HG02981 (cell line): Measurements from ENCODE around the gene FGFRL1.
"Not testable (repeated sequence)": the region's sequence is repeated elsewhere in the genome, so short reads cannot be mapped to it uniquely, and the experiment has no call there.

Experiments
- ATAC-seq: cut with Tn5 transposase; IDR thresholded peaks from one replicate; pipeline ENCODE4 v1.9.1; 2021; ENCODE audit warnings: mild to moderate bottlenecking, moderate library complexity; ENCODE audit not compliant: unreplicated experiment

The FGFRL1 gene

DNA sequence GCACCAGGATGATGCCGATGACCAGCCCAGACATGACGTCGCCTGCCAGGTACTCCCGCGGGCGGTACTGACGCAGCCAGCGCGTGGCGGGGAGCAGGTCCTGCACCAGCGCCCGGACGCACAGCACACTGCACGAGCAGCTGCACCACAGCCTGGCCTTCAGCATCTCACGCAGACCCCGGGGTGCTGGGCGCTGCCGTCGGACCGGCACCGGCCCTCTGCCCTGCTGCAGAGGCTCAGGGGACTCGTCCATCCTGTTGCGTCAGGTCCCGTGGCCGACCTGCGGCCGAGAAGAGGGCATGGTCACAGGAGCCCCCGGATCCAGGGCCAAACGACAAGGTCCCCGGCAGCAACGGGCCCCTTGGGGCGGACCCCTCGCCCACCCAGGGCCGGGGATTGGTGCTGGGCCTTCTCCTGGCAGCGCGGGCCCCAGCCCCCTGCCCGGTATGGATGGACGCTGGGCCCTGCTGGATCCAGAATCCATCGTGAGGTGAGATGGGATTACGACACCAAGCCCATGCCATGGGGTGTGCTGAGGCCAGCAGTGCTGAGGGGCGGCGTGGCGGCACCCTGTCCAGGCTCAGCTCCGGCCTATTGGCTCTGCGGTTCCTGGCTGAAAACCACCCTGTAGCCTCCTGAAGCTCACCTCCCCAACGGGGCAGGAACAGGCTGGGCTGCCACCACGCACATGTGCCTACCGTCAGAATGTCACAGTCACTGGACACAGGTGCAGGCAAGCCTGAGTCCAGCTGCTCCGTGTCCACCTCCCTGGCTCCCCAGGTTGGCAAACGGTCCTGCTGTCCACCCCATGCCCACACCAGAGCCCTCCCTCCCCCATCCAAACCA lies 19.8 kb upstream of the FGFRL1 start:
- ATAC-seq = no peak

DNA sequence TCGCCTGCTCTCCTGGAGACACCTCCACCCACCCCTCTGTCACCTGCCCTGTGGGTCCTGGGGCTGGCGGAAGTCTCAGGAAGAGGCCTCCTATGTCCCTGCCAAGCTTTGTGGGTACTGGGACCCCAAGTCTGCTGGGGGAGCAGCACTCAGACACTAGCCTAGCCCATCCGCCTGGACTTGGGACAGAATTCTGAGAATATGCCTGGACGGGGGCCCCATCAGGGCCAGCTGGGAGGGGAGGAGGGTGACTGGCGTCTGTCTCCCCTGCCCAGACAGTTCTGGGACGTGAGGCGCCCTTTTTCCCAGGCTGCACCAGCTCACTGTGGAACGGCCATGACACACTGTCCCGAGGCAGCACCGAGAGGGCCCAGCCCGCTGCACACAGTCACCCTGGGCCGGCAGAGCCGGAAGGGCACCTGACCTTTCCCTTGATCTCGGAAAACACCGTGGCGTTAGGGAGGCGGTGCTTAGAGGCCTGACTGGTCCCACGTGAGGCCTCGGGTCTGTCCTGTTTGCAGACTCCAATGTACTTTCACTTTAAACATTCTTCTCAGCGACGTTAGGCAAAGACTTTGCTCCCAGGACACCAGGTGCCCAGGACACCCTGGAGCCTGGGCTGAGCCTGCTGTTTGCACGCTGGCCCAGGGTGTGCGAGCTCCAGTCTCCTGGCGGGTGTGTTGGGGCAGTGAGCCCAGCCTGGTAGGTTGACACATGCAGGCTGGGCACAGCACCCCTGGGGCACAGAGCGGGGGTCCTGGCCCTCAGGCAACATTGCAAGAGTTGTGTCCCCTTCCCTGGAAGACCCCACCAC lies 18.9 kb upstream of the FGFRL1 start:
- no peak for ATAC-seq

- no peak for ATAC-seq
Observed at GRCh38 chr4:993111-994029, 18.1 kb upstream of the FGFRL1 start, which contains the start of gene SLC26A1. TSS of gene SLC26A1 (minus strand) at chr4:993404. CDS start at chr4:991703, 1,701 bp downstream.

- no peak for ATAC-seq
Observed at GRCh38 chr4:995311-996026, 16.0 kb upstream of the FGFRL1 start.

GRCh38 chr4:996030-996996 lies 15.1 kb upstream of the FGFRL1 start:
- no peak for ATAC-seq

DNA sequence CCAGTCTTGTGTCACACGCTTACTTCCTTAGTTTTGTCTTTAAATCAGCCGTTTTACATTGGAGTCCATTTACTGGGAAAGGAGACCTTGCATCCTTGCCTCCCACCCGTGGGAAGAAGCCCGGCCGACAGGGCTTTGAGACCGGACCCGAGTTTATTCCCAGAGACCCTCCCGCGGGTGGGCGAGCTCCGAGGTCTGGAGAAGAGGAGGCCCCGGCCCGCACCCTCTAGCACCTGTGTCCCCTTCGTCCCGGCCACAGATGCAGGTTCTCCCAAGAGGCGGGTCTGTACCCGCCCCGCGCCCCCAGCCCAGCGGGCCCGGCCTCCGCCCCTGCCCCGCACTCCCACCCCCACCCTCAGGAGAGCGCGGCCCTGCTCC lies 14.4 kb upstream of the FGFRL1 start:
- ATAC-seq = no peak

GRCh38 chr4:997375-998071 lies 13.9 kb upstream of the FGFRL1 start:
- no peak for ATAC-seq

GRCh38 chr4:998096-998691 lies 13.2 kb upstream of the FGFRL1 start:
- ATAC-seq = no peak

- not testable (repeated sequence) for ATAC-seq
Observed at GRCh38 chr4:999240-999863, 12.1 kb upstream of the FGFRL1 start.

DNA sequence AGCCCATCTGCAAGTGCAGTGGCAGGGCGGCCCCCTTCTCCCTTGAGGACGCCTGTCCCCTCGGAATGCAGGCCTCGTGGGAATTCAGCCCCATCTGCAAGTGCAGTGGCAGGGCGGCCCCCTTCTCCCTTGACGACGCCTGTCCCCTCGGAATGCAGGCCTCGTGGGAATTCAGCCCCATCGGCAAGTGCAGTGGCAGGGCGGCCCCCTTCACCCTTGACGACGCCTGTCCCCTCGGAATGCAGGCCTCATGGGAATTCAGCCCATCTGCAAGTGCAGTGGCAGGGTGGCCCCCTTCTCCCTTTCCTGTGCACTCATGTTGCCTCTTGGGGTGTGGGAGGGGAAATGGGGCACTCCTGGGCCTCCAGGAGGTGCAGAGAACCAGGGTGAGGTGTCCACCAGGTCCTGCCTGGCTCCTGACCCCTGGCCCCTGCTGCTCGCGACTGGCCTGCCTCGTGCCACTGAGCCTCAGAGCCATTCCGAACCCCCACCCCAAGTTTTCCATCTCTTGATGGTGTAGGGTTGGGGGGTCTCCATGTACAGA lies 11.5 kb upstream of the FGFRL1 start:
- no peak for ATAC-seq

DNA sequence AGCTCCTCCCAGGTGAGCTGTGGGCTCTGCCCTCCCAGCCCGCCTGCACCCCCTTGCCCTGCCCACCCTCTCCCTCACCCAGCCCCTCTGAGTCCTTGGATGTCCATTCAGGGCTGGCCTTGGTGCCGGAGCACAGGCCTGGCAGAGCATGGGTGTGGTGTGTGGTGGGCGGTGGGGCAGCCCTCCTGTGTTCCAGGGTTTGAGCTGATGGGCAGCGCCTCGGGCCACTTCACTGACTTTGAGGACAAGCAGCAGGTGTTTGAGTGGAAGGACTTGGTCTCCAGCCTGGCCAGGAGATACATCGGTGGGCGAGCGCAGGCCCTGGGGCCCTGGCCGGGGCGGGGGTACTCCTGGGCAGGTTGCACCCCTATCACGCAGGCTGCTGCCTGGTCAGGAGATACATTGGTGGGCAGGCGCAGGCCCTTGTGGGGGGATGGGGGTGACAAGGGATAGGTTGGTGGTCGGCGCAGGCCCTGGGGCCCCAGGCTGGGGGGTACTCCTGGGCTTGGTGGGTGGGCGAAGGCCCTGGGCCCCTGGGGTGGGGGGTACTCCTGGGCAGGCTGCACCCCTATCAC lies 10.7 kb upstream of the FGFRL1 start:
- ATAC-seq = no peak

- no peak for ATAC-seq
Observed at GRCh38 chr4:1001561-1002130, 9.8 kb upstream of the FGFRL1 start.

- no peak for ATAC-seq
Observed at GRCh38 chr4:1002131-1002630, 9.2 kb upstream of the FGFRL1 start.

- ATAC-seq = no peak
Observed at GRCh38 chr4:1002631-1003251, 8.7 kb upstream of the FGFRL1 start.

GRCh38 chr4:1003271-1004070 lies 8.0 kb upstream of the FGFRL1 start:
- ATAC-seq = no peak
